HG03460 (cell line): Measurements from ENCODE around the gene ANKRD33B.
"Not testable (repeated sequence)": the region's sequence is repeated elsewhere in the genome, so short reads cannot be mapped to it uniquely, and the experiment has no call there.

Experiments used
- ATAC-seq: cut with Tn5 transposase; IDR thresholded peaks from one replicate; pipeline ENCODE4 v1.9.1; 2021; ENCODE audit not compliant: unreplicated experiment

The ANKRD33B gene

GRCh38 chr5:10633271-10634049 lies 69.6 kb downstream of the ANKRD33B start:
- no peak for ATAC-seq

DNA sequence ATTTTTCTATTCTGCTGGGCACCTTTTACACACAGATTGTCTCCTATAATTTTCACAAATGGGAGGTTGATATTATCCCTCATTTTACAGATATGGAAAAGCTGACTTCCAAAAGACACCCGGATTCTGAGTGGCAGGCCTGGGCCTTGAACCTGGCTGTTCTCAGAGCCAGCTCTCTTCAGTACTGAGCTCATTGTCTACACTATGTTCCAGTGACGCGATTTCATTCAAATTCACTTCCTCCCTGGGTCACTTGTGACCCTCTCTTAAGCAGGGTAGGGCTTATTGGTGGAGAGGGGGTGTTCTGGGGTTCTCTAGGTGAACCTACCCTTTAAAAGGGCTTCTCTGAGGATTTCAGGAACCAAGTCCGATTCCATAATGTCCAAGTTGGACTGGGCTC lies 70.2 kb downstream of the ANKRD33B start:
- ATAC-seq: no peak

GRCh38 chr5:10634562-10634961 lies 70.7 kb downstream of the ANKRD33B start:
- ATAC-seq: no peak

- peak; percentile 69 for ATAC-seq
Measured at GRCh38 chr5:10635257-10635866, 71.5 kb downstream of the ANKRD33B start.

DNA sequence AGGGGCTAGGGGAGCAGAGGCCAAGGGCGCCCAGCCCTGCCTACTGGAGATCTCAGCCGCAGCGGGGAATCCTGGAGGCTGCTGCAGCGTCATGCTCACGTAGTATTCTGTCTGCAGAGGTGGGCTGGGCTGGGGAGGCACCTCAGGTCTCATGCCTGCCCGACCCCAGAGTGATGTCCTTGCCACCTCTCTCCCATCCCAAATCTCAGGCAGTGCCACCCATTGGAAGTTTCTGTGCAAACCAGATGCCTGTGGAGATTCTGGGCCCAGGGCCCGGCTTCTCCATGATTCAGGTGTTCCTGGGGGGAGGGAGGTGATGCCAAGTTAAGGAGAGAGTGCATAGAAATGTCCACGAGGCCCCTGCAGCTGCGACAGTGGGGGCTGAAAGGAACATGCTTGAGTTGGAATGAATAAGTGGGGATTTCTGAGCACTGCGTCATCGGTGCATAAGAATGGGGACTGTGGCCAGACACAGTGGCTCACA lies 72.0 kb downstream of the ANKRD33B start:
- ATAC-seq: no peak

GRCh38 chr5:10636363-10637142 lies 72.7 kb downstream of the ANKRD33B start:
- no peak for ATAC-seq

DNA sequence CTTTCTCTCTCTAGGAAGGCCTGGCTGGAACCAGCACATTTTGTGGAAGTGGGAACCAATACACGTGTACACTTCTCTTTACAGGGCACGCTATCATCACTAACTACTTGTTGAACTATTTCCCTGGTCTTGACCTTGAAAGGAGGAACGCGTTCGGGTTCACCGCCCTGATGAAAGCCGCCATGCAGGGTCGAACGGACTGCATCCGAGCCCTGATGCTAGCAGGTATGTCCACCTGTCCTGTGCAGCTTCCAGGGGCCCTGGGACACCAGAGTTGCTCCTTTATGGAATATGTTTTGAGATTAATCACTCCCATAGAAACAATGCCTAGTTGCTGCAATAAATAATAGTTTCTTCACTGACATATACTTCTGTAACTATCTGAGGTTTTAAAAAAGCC lies 74.1 kb downstream of the ANKRD33B start:
- no peak for ATAC-seq

DNA sequence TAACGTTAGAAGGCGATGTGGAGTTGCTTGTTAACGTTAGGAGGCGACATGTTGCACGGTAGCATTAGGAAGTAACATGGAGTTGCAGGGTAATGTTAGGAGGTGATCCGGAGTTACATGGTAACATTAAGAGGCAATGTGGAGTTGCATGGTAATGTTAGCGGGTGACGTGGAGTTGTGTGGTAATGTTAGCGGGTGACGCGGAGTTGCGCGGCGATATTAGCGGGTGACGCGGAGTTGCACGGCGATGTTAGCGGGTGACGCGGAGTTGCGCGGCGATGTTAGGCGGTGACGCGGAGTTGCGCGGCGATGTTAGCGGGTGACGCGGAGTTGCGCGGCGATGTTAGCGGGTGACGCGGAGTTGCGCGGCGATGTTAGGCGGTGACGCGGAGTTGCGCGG lies 74.9 kb downstream of the ANKRD33B start:
- ATAC-seq: not testable (repeated sequence)

GRCh38 chr5:10639846-10640368 lies 76.0 kb downstream of the ANKRD33B start:
- ATAC-seq: no peak

DNA sequence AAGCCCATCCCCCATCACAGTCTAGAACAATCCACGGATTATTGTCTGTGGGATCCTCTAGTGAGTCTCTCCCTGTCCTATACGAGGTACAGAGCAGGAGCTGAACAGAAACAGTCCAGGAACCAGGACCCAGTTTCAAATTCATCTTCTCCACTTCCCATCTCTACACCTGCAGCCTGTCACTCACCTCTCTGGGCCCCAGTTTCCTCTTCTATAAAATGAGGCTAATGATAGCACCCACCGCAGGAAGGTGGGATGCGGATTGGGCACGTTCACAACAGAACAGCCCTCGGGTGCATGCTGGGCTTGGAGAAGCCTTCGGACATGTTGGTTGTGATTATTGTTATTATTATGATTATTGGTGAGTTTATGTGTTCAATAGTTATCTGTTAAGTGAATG lies 78.5 kb downstream of the ANKRD33B start:
- ATAC-seq: no peak

DNA sequence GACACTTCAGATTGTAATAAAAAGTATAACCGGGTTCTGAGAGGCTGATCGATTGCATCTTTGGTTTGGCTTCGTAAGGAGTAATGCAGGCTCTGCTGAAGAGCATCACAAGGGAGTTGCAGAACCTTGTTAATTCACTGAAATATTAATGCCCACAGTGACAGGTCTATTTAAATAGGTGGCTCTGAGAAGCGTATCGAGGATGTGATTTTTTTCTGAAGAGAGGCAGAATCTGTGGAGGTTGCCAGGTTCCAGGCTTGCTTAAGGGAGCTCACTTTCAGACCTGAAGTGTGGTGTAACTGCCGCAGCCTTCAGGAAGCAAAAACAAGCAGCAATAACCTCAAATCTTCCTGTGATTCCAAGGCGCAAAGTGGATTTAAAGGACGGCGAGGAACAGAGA lies 80.3 kb downstream of the ANKRD33B start:
- ATAC-seq: no peak

- ATAC-seq: no peak
Measured at GRCh38 chr5:10645146-10645545, 81.3 kb downstream of the ANKRD33B start.

DNA sequence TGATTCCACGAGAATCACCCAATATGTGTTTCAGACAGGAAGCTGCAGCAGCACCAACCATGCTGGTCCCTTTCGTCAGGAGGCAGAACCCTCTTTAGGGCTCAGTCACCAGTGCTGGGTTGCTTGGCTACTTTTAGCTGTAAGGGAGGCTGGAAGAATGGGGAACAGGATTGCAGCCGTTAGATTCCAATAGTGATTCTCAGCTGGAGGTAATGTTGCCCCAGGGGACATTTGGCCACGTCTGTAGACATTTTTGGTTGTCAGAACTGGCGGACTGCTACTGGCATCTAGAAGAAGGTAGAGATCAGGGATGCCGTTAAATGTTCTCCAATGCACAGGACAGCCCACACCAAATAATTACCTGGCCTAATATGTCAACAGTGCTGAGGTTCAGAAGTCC lies 81.8 kb downstream of the ANKRD33B start:
- no peak for ATAC-seq

DNA sequence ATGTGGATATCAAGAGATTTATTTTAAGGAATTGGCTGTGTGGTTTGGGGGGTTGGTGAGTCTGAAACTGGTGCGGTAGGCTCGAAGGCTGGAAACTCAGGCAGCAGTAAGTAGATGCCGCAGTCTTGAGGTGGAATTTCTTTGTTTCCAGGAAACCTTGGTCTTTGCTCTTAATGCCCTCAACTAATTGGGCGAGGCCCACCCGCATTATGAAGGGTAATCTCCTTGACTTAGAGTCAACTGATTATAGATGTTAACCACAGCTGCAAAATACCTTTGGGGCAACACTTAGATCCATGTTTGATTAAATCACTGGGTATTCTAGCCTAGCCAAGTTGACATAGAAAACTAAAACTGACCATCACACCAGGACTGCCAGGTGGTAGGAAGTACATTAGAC lies 83.8 kb downstream of the ANKRD33B start:
- ATAC-seq: no peak

- ATAC-seq: no peak
Measured at GRCh38 chr5:10648806-10649665, 85.2 kb downstream of the ANKRD33B start.

DNA sequence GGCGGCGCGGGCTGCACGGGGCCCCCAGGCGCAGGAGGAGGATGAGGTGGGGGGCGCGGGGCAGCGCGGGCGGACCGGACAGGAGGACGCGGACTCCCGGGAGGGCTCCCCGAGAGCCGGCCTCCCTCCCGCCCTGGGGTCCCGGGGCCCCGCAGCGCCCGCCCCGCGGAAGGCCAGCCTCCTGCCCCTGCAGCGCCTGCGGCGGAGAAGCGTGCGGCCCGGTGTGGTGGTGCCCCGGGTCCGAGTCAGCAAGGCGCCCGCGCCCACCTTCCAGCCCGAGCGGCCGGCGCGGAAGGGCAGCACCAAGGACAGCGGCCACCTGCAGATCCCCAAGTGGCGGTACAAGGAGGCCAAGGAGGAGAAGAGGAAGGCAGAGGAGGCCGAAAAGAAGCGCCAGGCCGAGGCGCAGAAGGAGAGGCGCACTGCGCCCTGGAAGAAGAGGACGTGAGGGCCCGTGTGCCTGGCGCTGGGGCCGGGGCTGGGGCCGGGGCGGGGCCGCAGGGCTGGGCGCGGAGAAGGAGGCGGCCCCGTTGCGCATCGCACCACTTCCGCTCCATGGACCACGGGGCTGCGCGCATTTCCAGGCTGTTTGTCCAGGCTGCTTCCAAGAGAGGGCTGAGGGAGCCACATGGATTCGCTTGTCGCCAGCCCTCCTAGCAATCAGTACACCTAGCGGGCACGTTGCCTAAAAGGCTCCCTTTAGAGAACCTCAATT lies 86.0 kb downstream of the ANKRD33B start:
- no peak for ATAC-seq

- no peak for ATAC-seq
Measured at GRCh38 chr5:10652151-10652550, 88.3 kb downstream of the ANKRD33B start.

- no peak for ATAC-seq
Measured at GRCh38 chr5:10652606-10653005, 88.7 kb downstream of the ANKRD33B start.

GRCh38 chr5:10653043-10653442 lies 89.2 kb downstream of the ANKRD33B start:
- no peak for ATAC-seq
